BLaER1 (cell line): Measurements from ENCODE around the gene PLAC8L1.

Experiments
- H3K27ac ChIP-seq: shearing (Covaris generic); formaldehyde crosslinking; 2 replicates; pipeline ENCODE4 v1.8.1; 2022
- H3K27me3 ChIP-seq: shearing (Covaris generic); formaldehyde crosslinking; 2 replicates; pipeline ENCODE4 v1.8.1; 2022
- H3K36me3 ChIP-seq: shearing (Covaris generic); formaldehyde crosslinking; 2 replicates; pipeline ENCODE4 v1.8.1; 2022
- H3K4me1 ChIP-seq: shearing (Covaris generic); formaldehyde crosslinking; 2 replicates; pipeline ENCODE4 v1.8.1; 2022
- H3K4me2 ChIP-seq: shearing (Covaris generic); formaldehyde crosslinking; 2 replicates; pipeline ENCODE4 v1.8.1; 2022
- H3K4me3 ChIP-seq: shearing (Covaris generic); formaldehyde crosslinking; 2 replicates; pipeline ENCODE4 v1.8.1; 2022
- H3K9ac ChIP-seq: shearing (Covaris generic); formaldehyde crosslinking; 2 replicates; pipeline ENCODE4 v1.8.1; 2022
- H3K9me3 ChIP-seq: shearing (Covaris generic); formaldehyde crosslinking; 2 replicates; pipeline ENCODE4 v1.8.1; 2022
- H4K20me1 ChIP-seq: shearing (Covaris generic); formaldehyde crosslinking; 2 replicates; pipeline ENCODE4 v1.8.1; 2022
- Cebpa-rat ChIP-seq: shearing (Covaris generic); IDR thresholded peaks from 2 replicates; pipeline ENCODE4 v1.8.1; 2022

Gene PLAC8L1

DNA sequence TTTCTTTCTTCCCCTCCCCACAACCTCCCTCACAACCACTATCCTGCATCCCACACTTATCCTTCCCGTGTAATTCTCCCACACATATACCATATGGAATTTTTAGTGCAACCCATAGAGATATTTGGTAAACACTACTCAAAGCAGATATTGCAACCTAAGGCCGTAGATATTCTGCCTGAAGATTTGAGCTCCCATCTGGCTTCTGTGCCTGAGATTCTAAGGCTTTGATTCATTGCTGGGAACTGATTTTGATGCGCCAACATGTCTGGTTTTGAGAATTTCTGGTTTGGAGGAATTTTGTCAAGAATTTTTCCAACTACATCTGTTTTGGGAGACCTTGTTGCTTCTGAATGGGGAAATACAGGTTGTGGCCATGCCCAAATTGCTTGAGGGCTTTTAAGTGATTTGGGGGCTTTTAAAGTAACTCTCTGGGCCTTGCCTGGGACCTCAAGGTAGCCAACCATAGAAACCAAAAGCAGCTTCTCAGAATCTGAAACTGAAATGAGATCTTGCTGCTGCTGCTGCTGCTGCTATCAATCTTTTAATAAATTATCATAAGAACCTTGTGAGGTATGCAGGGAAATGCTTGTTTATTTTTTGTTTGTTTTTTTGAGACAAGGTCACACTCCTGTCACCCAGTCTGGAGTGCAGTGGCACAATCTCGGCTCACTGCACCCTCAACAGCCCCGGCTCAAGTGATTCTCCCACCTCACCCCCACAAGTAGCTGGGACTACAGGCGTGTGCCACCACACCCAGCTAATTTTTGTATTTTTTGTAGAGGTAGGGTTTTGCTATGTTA, 36.2 kb downstream of the PLAC8L1 start:
- Histone ChIP-seq H3K4me1 (peaks cover 8% of the 10 kb centered on the region; the same call in 1 of the 2 replicates), H3K36me3 (no peaks in the 10 kb centered on the region), H3K4me2 (no peak overlapping the region), H3K4me3 (no peak overlapping the region), H3K9ac (no peak overlapping the region), H3K9me3 (no peaks in the 10 kb centered on the region), H3K27ac (no peak overlapping the region), H3K27me3 (no peaks in the 10 kb centered on the region), H4K20me1 (no peaks in the 10 kb centered on the region)
- TF ChIP-seq Cebpa-rat: no peak

DNA sequence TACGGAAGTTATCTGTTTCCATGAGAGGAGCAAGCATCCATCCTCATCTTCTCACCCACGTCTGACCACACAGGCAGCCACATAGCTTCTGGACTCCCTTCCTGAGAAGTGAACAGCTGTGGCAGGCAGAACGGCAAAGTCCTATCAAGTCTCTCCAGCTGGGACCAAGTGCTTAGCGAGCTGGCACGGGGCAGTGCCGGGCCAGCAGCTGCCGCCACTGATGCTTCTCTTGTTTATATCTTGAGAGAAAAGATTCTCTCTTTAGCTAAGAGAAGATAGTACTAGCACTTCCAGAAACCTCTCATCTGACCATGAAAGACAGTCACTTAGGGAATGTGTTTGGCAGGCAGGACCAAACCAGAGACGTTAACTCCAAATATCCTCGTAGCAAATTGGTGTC, 37.2 kb downstream of the PLAC8L1 start:
- no peak overlapping the region for H3K9ac ChIP-seq
- H3K36me3 ChIP-seq: no peaks in the 10 kb centered on the region
- H3K27me3 ChIP-seq: no peaks in the 10 kb centered on the region
- TF ChIP-seq Cebpa-rat: no peak
- no peak overlapping the region for H3K4me3 ChIP-seq
- no peaks in the 10 kb centered on the region for H3K9me3 ChIP-seq
- H3K4me1 ChIP-seq: peaks cover 8% of the 10 kb centered on the region; the same call in 1 of the 2 replicates
- H3K27ac ChIP-seq: no peak overlapping the region
- no peak overlapping the region for H3K4me2 ChIP-seq
- no peaks in the 10 kb centered on the region for H4K20me1 ChIP-seq

DNA sequence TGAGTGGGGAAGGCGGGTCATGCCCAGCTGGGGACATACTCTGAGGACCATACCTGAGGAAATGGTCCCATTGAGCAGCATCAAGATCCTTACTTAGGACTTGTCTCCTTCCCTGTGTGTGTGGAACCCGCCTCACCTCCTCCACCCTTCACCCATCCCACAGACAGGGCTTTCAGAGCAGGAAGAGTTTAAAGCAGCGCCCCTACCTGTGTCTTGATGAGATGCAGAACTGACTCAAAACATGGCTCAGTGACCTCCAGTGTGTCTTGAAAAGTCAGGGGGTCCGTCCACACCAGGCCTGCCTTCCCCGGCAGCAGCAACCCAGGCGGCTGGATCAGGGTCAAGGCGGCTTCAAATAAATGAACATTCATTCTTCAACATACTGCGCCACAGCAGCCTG, 38.4 kb downstream of the PLAC8L1 start:
- Histone ChIP-seq H3K4me3 (no peak overlapping the region), H4K20me1 (no peaks in the 10 kb centered on the region), H3K9ac (no peak overlapping the region), H3K9me3 (no peaks in the 10 kb centered on the region), H3K4me2 (no peak overlapping the region), H3K27ac (no peak overlapping the region), H3K36me3 (no peaks in the 10 kb centered on the region), H3K4me1 (peaks cover 8% of the 10 kb centered on the region; the same call in 1 of the 2 replicates), H3K27me3 (no peaks in the 10 kb centered on the region)
- no peak for TF ChIP-seq Cebpa-rat

DNA sequence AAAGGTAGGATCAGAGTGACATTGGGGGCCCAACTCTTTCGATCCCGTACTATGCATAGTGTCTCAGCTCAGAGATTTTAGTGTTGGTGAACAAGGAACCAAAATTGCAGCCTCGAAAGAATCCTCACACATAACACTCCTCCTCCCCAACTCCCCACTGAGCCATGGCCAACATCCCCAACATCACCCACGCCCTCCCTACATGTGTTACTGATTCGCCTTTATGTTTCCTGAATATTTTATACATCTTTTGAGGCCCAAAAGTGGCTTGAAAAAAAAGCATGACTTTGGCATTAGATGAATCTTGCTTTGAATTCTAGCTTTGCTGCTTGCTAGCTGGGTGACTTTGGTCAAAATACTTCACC, 45.2 kb downstream of the PLAC8L1 start:
- Histone ChIP-seq H3K27me3 (no peaks in the 10 kb centered on the region), H4K20me1 (no peaks in the 10 kb centered on the region), H3K4me3 (no peak overlapping the region), H3K4me2 (no peak overlapping the region), H3K9me3 (no peaks in the 10 kb centered on the region), H3K27ac (no peak overlapping the region), H3K9ac (no peak overlapping the region), H3K36me3 (no peaks in the 10 kb centered on the region), H3K4me1 (no peaks in the 10 kb centered on the region)
- TF ChIP-seq Cebpa-rat: no peak

DNA sequence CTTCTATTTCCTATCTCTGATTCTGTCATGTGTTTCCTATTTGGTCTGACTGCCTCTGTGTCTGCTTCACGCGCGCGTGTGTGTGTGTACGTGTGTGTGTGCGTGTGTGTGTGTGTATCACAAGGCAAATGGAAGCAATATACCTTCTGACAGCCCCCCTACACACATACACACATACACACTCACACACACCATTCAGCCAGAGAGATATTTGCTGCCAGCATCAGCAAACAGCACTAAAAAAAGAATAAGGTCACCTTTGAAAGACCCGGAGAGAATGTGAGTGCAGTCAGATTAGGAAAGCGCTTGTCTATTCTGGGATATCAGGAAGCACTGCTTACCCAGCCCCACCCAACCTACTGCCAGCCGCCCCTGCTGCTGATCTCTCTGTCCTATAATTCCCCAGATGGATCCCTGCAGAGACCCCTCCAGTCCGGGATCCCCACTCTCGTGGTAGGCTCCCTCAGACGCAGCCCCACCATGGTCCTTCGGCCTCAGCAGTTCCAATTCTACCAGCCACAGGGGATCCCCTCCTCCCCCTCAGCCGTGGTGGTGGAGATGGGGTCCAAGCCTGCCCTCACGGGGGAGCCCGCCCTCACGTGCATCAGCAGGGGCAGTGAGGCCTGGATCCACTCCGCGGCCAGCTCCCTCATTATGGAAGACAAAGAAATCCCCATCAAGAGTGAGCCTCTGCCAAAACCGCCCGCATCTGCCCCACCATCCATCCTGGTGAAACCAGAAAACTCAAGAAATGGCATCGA, 45.7 kb downstream of the PLAC8L1 start:
- Histone ChIP-seq H3K27ac (no peak overlapping the region), H3K27me3 (no peaks in the 10 kb centered on the region), H3K36me3 (no peaks in the 10 kb centered on the region), H3K4me1 (no peaks in the 10 kb centered on the region), H3K4me2 (no peak overlapping the region), H3K9ac (no peak overlapping the region), H3K9me3 (no peaks in the 10 kb centered on the region), H4K20me1 (no peaks in the 10 kb centered on the region), H3K4me3 (no peak overlapping the region)
- no peak for TF ChIP-seq Cebpa-rat

DNA sequence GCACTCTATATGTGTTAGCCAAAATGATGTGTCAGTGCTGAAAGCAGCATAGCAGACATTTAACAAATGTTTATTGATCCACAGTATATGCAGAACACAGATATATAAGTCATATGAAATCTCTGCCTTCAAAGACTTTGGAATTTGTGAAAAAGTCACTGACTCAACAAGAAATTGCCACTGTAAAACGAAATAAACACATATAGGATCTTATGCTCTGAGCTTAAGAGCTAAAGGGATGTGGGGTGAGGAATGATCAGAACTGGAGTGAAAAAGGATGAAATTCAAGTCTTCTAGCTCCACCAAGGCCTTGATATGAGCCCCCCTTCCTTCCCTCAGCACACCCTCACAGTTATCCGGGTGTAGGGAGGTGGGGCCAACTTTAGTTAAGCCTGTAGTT, 49.9 kb downstream of the PLAC8L1 start:
- H3K9ac ChIP-seq: no peak overlapping the region
- H3K4me3 ChIP-seq: no peak overlapping the region
- no peak overlapping the region for H3K27ac ChIP-seq
- H3K9me3 ChIP-seq: no peaks in the 10 kb centered on the region
- H3K27me3 ChIP-seq: no peaks in the 10 kb centered on the region; the same call in 1 of the 2 replicates
- TF ChIP-seq Cebpa-rat: no peak
- H3K4me2 ChIP-seq: no peak overlapping the region
- no peaks in the 10 kb centered on the region for H3K36me3 ChIP-seq
- peaks cover under 1% of the 10 kb centered on the region; the same call in 1 of the 2 replicates for H3K4me1 ChIP-seq
- H4K20me1 ChIP-seq: no peaks in the 10 kb centered on the region

DNA sequence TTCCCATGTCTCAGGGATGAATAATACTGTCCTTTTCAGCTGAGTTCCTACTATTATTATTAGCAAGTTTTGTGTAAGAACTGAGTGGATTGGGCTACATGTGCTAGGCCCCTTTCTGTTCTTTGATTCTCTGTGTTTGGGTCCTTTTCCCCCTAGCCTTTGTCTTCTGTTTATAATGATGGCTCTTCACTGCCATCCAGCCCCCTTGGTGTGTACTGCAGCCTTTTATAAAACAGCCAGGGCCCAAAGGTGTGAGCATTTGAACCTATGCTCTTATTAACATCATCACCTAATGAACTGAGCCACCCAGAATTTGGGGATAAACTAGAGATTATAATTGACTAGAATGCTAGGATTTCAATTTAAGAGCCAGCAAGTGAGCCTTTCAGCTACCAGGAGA, 52.6 kb downstream of the PLAC8L1 start:
- no peaks in the 10 kb centered on the region; the same call in 1 of the 2 replicates for H3K27me3 ChIP-seq
- H3K4me3 ChIP-seq: no peak overlapping the region
- no peak for TF ChIP-seq Cebpa-rat
- peaks cover 8% of the 10 kb centered on the region; the same call in 1 of the 2 replicates for H3K4me1 ChIP-seq
- H4K20me1 ChIP-seq: no peaks in the 10 kb centered on the region
- H3K36me3 ChIP-seq: no peaks in the 10 kb centered on the region
- no peak overlapping the region for H3K4me2 ChIP-seq
- no peak overlapping the region for H3K27ac ChIP-seq
- no peak overlapping the region for H3K9ac ChIP-seq
- H3K9me3 ChIP-seq: no peaks in the 10 kb centered on the region

DNA sequence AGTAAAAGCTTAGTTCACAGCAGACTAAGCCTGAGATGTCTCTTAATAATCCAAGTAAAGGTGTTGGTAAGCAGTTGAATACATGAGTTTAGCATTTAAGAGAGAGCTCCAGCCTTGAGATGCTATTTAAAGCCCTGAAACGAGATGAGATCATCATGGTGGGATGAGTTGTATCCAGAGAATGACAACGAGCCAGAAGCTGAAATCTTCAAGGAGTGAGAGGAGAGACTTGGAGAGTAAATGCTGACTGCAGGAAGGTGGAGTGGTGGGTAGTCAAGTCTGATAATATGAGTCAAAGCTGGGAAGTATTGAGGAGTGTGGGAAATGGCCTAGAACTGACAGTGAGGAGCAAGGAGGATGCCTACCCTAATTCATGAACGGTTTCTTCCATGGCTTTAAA, 53.7 kb downstream of the PLAC8L1 start:
- Histone ChIP-seq H3K27ac (no peak overlapping the region), H3K9me3 (no peaks in the 10 kb centered on the region), H3K27me3 (no peaks in the 10 kb centered on the region; the same call in 1 of the 2 replicates), H3K4me3 (no peak overlapping the region), H3K4me2 (no peak overlapping the region), H3K9ac (no peak overlapping the region), H4K20me1 (no peaks in the 10 kb centered on the region), H3K4me1 (peaks cover 8% of the 10 kb centered on the region; the same call in 1 of the 2 replicates), H3K36me3 (no peaks in the 10 kb centered on the region)
- no peak for TF ChIP-seq Cebpa-rat

DNA sequence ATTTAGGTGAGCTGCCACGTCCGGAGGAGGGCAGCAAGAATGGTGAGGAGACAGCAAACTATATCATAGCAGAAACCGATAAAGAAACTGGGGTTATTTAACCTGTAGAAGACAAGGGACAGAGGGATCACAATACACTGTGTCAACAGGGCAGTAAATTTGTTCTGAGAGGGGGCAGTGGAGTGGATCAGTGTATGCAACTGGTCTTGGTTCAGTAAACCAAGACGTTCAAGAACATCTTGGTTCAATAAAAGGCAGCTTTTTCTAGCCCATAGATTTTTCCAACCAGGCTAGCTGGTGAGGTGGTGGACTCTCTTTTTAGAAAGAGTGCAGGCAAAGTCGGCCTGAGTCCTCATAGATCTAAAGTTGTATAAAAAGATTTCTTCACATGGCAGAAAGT, 55.3 kb downstream of the PLAC8L1 start:
- H3K27me3 ChIP-seq: no peaks in the 10 kb centered on the region; the same call in 1 of the 2 replicates
- H3K4me1 ChIP-seq: peaks cover 8% of the 10 kb centered on the region; the same call in 1 of the 2 replicates
- no peak overlapping the region for H3K4me3 ChIP-seq
- H3K9ac ChIP-seq: no peak overlapping the region
- H3K4me2 ChIP-seq: peak overlapping the region; percentile 2; the same call in 1 of the 2 replicates
- no peaks in the 10 kb centered on the region for H3K36me3 ChIP-seq
- no peak overlapping the region for H3K27ac ChIP-seq
- H4K20me1 ChIP-seq: no peaks in the 10 kb centered on the region
- H3K9me3 ChIP-seq: no peaks in the 10 kb centered on the region
- no peak for TF ChIP-seq Cebpa-rat

DNA sequence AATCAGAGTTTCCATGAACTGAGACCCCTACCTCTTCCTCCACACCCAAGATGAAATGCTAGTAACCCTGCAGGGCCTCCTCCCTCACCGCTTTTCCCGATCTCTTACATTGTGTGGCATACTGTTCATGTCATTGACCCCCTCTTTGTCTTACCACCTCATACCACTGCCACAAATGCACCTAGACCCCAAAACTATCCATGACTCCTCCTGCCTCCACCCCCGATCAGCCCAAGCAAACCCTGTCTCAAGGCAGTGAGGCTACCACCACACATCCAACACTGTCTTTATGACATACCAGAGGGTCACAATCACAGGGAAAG, 55.7 kb downstream of the PLAC8L1 start:
- no peak for TF ChIP-seq Cebpa-rat
- Histone ChIP-seq H3K4me2 (peak overlapping the region; percentile 2; the same call in 1 of the 2 replicates), H3K27me3 (no peaks in the 10 kb centered on the region; the same call in 1 of the 2 replicates), H3K4me3 (no peak overlapping the region), H3K4me1 (peaks cover 8% of the 10 kb centered on the region; the same call in 1 of the 2 replicates), H3K9ac (no peak overlapping the region), H3K27ac (no peak overlapping the region), H4K20me1 (no peaks in the 10 kb centered on the region), H3K9me3 (no peaks in the 10 kb centered on the region), H3K36me3 (no peaks in the 10 kb centered on the region)
